ENCODE results near the gene SLC25A38.

- TF ChIP-seq, protein P1, sequence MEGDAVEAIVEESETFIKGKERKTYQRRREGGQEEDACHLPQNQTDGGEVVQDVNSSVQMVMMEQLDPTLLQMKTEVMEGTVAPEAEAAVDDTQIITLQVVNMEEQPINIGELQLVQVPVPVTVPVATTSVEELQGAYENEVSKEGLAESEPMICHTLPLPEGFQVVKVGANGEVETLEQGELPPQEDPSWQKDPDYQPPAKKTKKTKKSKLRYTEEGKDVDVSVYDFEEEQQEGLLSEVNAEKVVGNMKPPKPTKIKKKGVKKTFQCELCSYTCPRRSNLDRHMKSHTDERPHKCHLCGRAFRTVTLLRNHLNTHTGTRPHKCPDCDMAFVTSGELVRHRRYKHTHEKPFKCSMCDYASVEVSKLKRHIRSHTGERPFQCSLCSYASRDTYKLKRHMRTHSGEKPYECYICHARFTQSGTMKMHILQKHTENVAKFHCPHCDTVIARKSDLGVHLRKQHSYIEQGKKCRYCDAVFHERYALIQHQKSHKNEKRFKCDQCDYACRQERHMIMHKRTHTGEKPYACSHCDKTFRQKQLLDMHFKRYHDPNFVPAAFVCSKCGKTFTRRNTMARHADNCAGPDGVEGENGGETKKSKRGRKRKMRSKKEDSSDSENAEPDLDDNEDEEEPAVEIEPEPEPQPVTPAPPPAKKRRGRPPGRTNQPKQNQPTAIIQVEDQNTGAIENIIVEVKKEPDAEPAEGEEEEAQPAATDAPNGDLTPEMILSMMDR (optimal IDR thresholded peaks at IDR 0.05 in 1 of 3, IDR thresholded peaks at IDR 0.05 in 1 of 3, conservative IDR thresholded peaks at IDR 0.05 in 1 of 3; ENCODE audit: extremely low read depth in 1 of 3, insufficient read depth in 2 of 3, low read length in 3 of 3): no peak
- no peak for TF ChIP-seq EZH2 (IDR thresholded peaks at IDR 0.05; ENCODE audit: low read length)
These were observed 44.1 kb upstream of the SLC25A38 start for GRCh38 chr3:39339086-39339485.
